Nephron (organoid): Measurements from ENCODE around the gene IFRD2.
"Not testable (repeated sequence)": the region's sequence is repeated elsewhere in the genome, so short reads cannot be mapped to it uniquely, and the experiment has no call there.

Experiments
- H3K27ac Mint-ChIP-seq, 3 experiments: 2 replicates each; pipeline ENCODE4 v1.8.0; 2020; ENCODE audit warnings: mixed read lengths in 3 of 3, mild to moderate bottlenecking in 2 of 3, moderate library complexity in 1 of 3
- H3K27me3 Mint-ChIP-seq: 2 replicates; pipeline ENCODE4 v1.8.0; 2021; ENCODE audit warnings: low read depth, mild to moderate bottlenecking, moderate library complexity, mixed read lengths
- H3K36me3 Mint-ChIP-seq: 2 replicates; pipeline ENCODE4 v1.8.0; 2020; ENCODE audit warnings: low read depth, mixed read lengths
- H3K4me1 Mint-ChIP-seq: 2 replicates; pipeline ENCODE4 v1.8.0; 2020; ENCODE audit warnings: mixed read lengths
- H3K4me3 Mint-ChIP-seq, 3 experiments: 2 replicates each; pipeline ENCODE4 v1.8.0; 2020; ENCODE audit warnings: mild to moderate bottlenecking in 3 of 3, mixed read lengths in 3 of 3, moderate library complexity in 2 of 3
- H3K9me3 Mint-ChIP-seq: 2 replicates; pipeline ENCODE4 v1.8.0; 2020; ENCODE audit warnings: mixed read lengths
- TF ChIP-seq, protein P1 (sequence below), 3 experiments: fragments of 200-600 bp; sonication (generic); IDR thresholded peaks; one replicate each; pipeline ENCODE4 v1.5.0; 2021; ENCODE audit warnings: antibody characterized with exemption in 3 of 3; ENCODE audit not compliant: unreplicated experiment in 3 of 3

The IFRD2 gene

DNA sequence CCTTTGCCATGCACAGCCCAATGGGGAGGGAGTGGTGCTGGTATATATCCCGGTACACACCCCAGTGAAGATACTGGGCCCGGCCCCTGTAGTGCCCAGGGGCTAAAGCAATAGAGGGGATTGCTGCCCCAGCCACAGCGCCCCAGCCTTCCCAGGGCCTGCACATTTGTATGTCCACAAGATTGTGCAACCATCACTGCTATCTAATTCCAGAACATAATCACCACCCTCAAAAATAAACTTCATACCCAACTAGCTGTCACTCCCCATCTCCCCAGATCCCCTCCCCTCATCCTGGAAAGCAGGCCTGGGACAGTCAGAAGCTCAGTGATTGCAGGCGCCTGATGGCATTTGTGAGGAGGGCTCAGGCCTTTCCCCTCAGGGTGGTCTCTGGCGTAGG is 42.8 kb downstream of the IFRD2 start:
- peaks cover 40% of the 10 kb centered on the region for H3K4me1 Mint-ChIP-seq
- TF ChIP-seq, protein P1, sequence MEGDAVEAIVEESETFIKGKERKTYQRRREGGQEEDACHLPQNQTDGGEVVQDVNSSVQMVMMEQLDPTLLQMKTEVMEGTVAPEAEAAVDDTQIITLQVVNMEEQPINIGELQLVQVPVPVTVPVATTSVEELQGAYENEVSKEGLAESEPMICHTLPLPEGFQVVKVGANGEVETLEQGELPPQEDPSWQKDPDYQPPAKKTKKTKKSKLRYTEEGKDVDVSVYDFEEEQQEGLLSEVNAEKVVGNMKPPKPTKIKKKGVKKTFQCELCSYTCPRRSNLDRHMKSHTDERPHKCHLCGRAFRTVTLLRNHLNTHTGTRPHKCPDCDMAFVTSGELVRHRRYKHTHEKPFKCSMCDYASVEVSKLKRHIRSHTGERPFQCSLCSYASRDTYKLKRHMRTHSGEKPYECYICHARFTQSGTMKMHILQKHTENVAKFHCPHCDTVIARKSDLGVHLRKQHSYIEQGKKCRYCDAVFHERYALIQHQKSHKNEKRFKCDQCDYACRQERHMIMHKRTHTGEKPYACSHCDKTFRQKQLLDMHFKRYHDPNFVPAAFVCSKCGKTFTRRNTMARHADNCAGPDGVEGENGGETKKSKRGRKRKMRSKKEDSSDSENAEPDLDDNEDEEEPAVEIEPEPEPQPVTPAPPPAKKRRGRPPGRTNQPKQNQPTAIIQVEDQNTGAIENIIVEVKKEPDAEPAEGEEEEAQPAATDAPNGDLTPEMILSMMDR (IDR thresholded peaks at IDR 0.05; ENCODE audit: unreplicated experiment in 3 of 3), result no peak
- no peaks in the 10 kb centered on the region for H3K9me3 Mint-ChIP-seq
- no peak overlapping the region for H3K4me3 Mint-ChIP-seq
- peaks cover 12% of the 10 kb centered on the region for H3K36me3 Mint-ChIP-seq
- H3K27ac Mint-ChIP-seq, result no peak overlapping the region
- H3K27me3 Mint-ChIP-seq, result no peaks in the 10 kb centered on the region

DNA sequence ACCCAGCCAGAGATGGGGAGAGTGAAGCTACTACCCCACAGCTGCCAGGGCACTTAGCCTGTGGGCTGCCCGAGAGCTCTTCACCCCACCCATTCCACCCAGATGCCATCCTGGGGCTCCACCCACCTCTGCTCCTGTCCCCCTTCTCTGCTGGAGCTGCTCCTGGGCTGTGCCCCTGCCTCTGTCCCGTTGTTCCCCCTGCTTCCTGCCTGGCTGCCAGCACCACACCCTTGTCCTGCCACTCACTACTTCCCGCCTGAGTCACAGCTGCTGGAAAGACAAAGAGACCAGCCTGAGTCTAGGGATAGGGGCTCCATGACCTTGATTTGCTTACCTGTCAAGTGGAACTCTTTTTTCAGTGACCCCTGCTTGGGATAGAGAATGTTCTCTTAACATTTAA is 43.8 kb downstream of the IFRD2 start:
- Mint-ChIP-seq H3K27me3 (no peaks in the 10 kb centered on the region), H3K36me3 (peaks cover 8% of the 10 kb centered on the region), H3K4me1 (peaks cover 40% of the 10 kb centered on the region), H3K9me3 (no peaks in the 10 kb centered on the region), H3K27ac (peak overlapping the region; percentile 47 to 73 (median 69)), H3K4me3 (peak overlapping the region in 1 of 3 experiments; percentile 36)
- TF ChIP-seq, protein P1 (IDR thresholded peaks at IDR 0.05; ENCODE audit: unreplicated experiment in 3 of 3), result no peak

- no peaks in the 10 kb centered on the region for H3K27me3 Mint-ChIP-seq
- TF ChIP-seq, protein P1 (IDR thresholded peaks at IDR 0.05; ENCODE audit: unreplicated experiment in 3 of 3), result peak in 1 of 3 experiments; percentile 19
- peak overlapping the region; percentile 96 to 98 (median 96) for H3K27ac Mint-ChIP-seq
- peaks cover 8% of the 10 kb centered on the region for H3K36me3 Mint-ChIP-seq
- peak overlapping the region; percentile 69 to 75 (median 75) for H3K4me3 Mint-ChIP-seq
- peaks cover 47% of the 10 kb centered on the region for H3K4me1 Mint-ChIP-seq
- H3K9me3 Mint-ChIP-seq, result no peaks in the 10 kb centered on the region
Observed at GRCh38 chr3:50246517-50246954, 45.7 kb downstream of the IFRD2 start.

DNA sequence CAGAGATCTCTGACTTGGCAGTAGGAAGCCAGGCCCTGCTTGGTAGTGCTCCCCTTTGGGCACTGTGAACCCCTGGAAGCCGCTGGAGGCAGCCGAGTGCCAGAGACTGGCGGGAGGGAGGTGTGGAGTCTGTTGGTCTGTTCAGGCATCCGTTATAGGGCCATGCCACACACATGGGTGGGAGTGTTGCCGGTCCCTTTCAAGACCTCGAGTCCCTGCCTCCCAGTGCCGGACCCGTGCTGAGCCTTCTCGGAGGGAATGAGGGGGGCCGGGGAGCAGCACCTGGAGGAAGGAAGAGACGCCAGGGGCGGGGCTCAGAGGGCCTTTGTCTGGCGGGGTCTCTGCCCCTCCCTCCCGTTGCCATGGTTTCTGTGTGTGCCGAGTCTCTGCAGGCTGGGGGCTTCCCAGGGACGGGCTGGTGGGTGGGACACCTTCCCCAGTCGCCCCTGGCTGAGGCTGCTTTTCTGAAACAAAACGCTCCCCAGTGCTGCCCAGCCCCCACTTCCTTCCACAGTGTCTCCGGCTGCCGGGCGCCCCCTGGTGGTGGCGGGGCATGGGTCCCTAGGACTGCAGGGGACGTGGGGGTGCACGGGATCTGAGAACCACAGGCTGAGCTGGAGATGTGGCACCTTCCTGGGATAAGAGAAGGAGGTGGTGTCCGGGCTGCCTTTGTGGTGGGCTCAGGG is 46.3 kb downstream of the IFRD2 start:
- TF ChIP-seq, protein P1 (IDR thresholded peaks at IDR 0.05; ENCODE audit: unreplicated experiment in 3 of 3), result peak; percentile 95 to 99 (median 98)
- Mint-ChIP-seq H3K27ac (peak overlapping the region; percentile 96 to 98 (median 96)), H3K4me1 (peaks cover 48% of the 10 kb centered on the region), H3K9me3 (no peaks in the 10 kb centered on the region), H3K27me3 (no peaks in the 10 kb centered on the region), H3K36me3 (peaks cover 4% of the 10 kb centered on the region), H3K4me3 (peak overlapping the region; percentile 69 to 75 (median 75))

GRCh38 chr3:50245251-50245745 is 46.9 kb downstream of the IFRD2 start:
- no peaks in the 10 kb centered on the region for H3K27me3 Mint-ChIP-seq
- peaks cover 47% of the 10 kb centered on the region for H3K4me1 Mint-ChIP-seq
- TF ChIP-seq, protein P1 (IDR thresholded peaks at IDR 0.05; ENCODE audit: unreplicated experiment in 3 of 3), result no peak
- peak overlapping the region; percentile 69 to 75 (median 75) for H3K4me3 Mint-ChIP-seq
- H3K36me3 Mint-ChIP-seq, result peaks cover 3% of the 10 kb centered on the region
- peak overlapping the region; percentile 96 to 98 (median 96) for H3K27ac Mint-ChIP-seq
- H3K9me3 Mint-ChIP-seq, result no peaks in the 10 kb centered on the region

DNA sequence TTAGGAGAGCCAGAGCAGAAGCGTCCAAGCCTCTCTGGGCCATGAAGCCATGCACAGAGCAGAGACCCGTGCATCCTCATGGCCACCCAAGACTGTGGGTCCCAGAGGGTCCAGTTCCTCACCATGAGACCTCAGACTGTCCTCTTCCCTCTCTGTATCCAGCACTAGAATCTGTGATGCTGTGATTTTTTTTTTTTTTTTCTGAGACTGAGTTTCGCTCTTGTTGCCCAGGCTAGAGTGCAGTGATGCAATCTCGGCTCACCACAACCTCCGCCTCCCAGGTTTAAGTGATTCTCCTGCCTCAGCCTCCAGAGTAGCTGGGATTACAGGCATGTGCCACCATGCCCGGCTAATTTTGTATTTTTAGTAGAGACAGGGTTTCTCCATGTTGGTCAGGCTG is 47.4 kb downstream of the IFRD2 start:
- not testable (repeated sequence) for H3K9me3 Mint-ChIP-seq, H3K27me3 Mint-ChIP-seq, H3K36me3 Mint-ChIP-seq
- Mint-ChIP-seq H3K4me1 (peaks cover 46% of the 10 kb centered on the region), H3K4me3 (peak overlapping the region in 2 of 3 experiments; percentile 32 to 69), H3K27ac (peak overlapping the region; percentile 96 to 98 (median 96))
